A673 (cell line): ENCODE data around the gene DNAJB13. TPM values are rescaled to one million over a fixed set of nuclear protein-coding genes. Genes with fewer than 3 reads are reported as not detected.

Experiments
- Bru-seq: library from RNA; stranded (reverse); fragments of 400-500 nt; gene quantifications from one replicate; lab custom pipeline; 2021; lab: Mats Ljungman, UMichigan
- BruChase-seq, 2 experiments: library from RNA; stranded (reverse); fragments of 400-500 nt; gene quantifications; one replicate each; lab custom pipeline; 2021; lab: Mats Ljungman, UMichigan
- BruUV-seq: library from RNA; stranded (reverse); fragments of 400-500 nt; replicated peaks from 2 replicates; lab custom pipeline; 2021; lab: Mats Ljungman, UMichigan
- CTCF ChIA-PET: fragments of 300-600 bp; sonication (Branson Sonifier 250); formaldehyde crosslinking; loops from one replicate; lab custom pipeline; 2022; ENCODE audit warnings: antibody characterized with exemption; lab: Charles Lee
- POLR2A ChIA-PET: fragments of 300-600 bp; sonication (Branson Sonifier 250); formaldehyde crosslinking; loops from one replicate; lab custom pipeline; 2022; ENCODE audit warnings: antibody characterized with exemption; ENCODE audit not compliant: low non-redundant PET; lab: Charles Lee
- DNase-seq: peaks from one replicate; pipeline ENCODE4 v3.0.0-alpha.2; 2015; ENCODE audit warnings: low spot score
- H3K27ac ChIP-seq: fragments of 200-600 bp; sonication (generic); 2 replicates; pipeline ENCODE4 v1.5.1; 2016; ENCODE audit warnings: mixed run types, low read depth, mild to moderate bottlenecking, mixed read lengths, antibody characterized with exemption, low read length; ENCODE audit not compliant: poor library complexity, severe bottlenecking
- H3K27me3 ChIP-seq: fragments of 200-600 bp; sonication (generic); replicated peaks from 2 replicates; pipeline ENCODE4 v1.6.1; 2017; ENCODE audit warnings: mixed run types, low read depth, mild to moderate bottlenecking, mixed read lengths, antibody characterized with exemption, low read length; ENCODE audit not compliant: insufficient read depth, poor library complexity
- H3K36me3 ChIP-seq: fragments of 200-600 bp; sonication (generic); 2 replicates; pipeline ENCODE4 v1.6.1; 2016; ENCODE audit warnings: mixed run types, mild to moderate bottlenecking, mixed read lengths, antibody characterized with exemption, low read length; ENCODE audit not compliant: insufficient read depth, poor library complexity, severe bottlenecking
- H3K4me1 ChIP-seq: fragments of 200-600 bp; sonication (generic); 2 replicates; pipeline ENCODE4 v1.6.1; 2017; ENCODE audit warnings: mixed run types, mild to moderate bottlenecking, mixed read lengths, antibody characterized with exemption, low read length; ENCODE audit not compliant: insufficient read depth, poor library complexity, severe bottlenecking
- H3K4me3 ChIP-seq: fragments of 200-600 bp; sonication (generic); 2 replicates; pipeline ENCODE4 v1.5.1; 2016; ENCODE audit warnings: low read depth, mixed run types, mild to moderate bottlenecking, mixed read lengths, low read length; ENCODE audit not compliant: poor library complexity, severe bottlenecking
- H3K9me3 ChIP-seq: fragments of 200-600 bp; sonication (generic); 2 replicates; pipeline ENCODE4 v1.6.1; 2016; ENCODE audit warnings: mixed run types, low read depth, mild to moderate bottlenecking, mixed read lengths, antibody characterized with exemption, low read length; ENCODE audit not compliant: poor library complexity, severe bottlenecking
- CTCF ChIP-seq: fragments of 300-800, 200-600 bp; sonication (generic); conservative IDR thresholded peaks from 2 replicates; pipeline ENCODE4 v1.5.1; 2017; ENCODE audit warnings: low read depth, mild to moderate bottlenecking, antibody characterized with exemption, low read length, moderate library complexity, mixed read lengths
- EZH2 ChIP-seq: fragments of 200-600 bp; sonication (generic); IDR thresholded peaks from 2 replicates; pipeline ENCODE4 v1.6.1; 2017; ENCODE audit warnings: borderline replicate concordance, low read depth, mild to moderate bottlenecking, mixed read lengths, antibody characterized with exemption, low read length; ENCODE audit not compliant: poor library complexity, severe bottlenecking
- intact Hi-C: fragments of 100-400 bp; cut with micrococcal nuclease; formaldehyde crosslinking; loops from one replicate; pipeline ENCODE4 v1.10.0; 2022; ENCODE audit not compliant: unreplicated experiment
- long read RNA-seq: library from polyadenylated mRNA; stranded (forward); transcript quantifications from one replicate; pipeline ENCODE4 v2.0.0, GENCODE V29; 2022
- total RNA-seq: library from RNA; stranded (reverse); gene quantifications from 2 replicates; pipeline ENCODE4 v1.2.3, GENCODE V29; 2021

DNAJB13 gene
- total RNA-seq = 0.41 TPM in 1 of 2 replicates, not detected in the other
- Bru-seq, nascent RNA = percentile 20 among the genes with signal in this experiment
- BruChase-seq, experiment 1, labeled RNA remaining after a 2-hour chase = percentile 26 among the genes with signal in this experiment
- percentile 26 among the genes with signal in this experiment for BruChase-seq, experiment 2, labeled RNA remaining after a 6-hour chase
- long read RNA-seq = 0 reads

- CTCF ChIA-PET = no interaction called here
- BruUV-seq = no TSS peak
- POLR2A ChIA-PET = no interaction called here
- intact Hi-C loops = no loop called here
- TF ChIP-seq CTCF (no peak), EZH2 (no peak)
- no peak within 1 kb of the TSS for H3K4me3 ChIP-seq
- no peaks in the 10 kb centered on the region for H3K36me3 ChIP-seq
- no peaks in the 10 kb centered on the region for H3K9me3 ChIP-seq
- no peaks in the 10 kb centered on the region for H3K4me1 ChIP-seq
- no peaks in the 10 kb centered on the region for H3K27me3 ChIP-seq
- H3K27ac ChIP-seq = no peak within 1 kb of the TSS
- DNase-seq = peak; percentile 68
Observed at GRCh38 chr11:73950869-73951710, at the start of gene DNAJB13. Gene DNAJB13 (plus strand): TSS chr11:73951026. CDS start chr11:73951070, 44 bp downstream.

- ChIA-PET POLR2A (no interaction called here), CTCF (no interaction called here)
- intact Hi-C loops = no loop called here
- Histone ChIP-seq H3K27ac (no peak overlapping the region), H3K4me3 (no peak overlapping the region), H3K36me3 (peaks cover 12% of the 10 kb centered on the region), H3K27me3 (no peaks in the 10 kb centered on the region), H3K9me3 (no peaks in the 10 kb centered on the region), H3K4me1 (no peaks in the 10 kb centered on the region)
- DNase-seq = no peak
- BruUV-seq = no TSS peak
- TF ChIP-seq EZH2 (no peak), CTCF (no peak)
Observed at GRCh38 chr11:73902303-73902702, 48.5 kb upstream of the DNAJB13 start.

- intact Hi-C loops = no loop called here
- ChIA-PET CTCF (no interaction called here), POLR2A (no interaction called here)
- Histone ChIP-seq H3K36me3 (peaks cover 2% of the 10 kb centered on the region), H3K9me3 (no peaks in the 10 kb centered on the region), H3K4me3 (no peak overlapping the region), H3K27ac (no peak overlapping the region), H3K27me3 (no peaks in the 10 kb centered on the region), H3K4me1 (no peaks in the 10 kb centered on the region)
- TF ChIP-seq EZH2 = no peak
- TF ChIP-seq CTCF = no peak
- no peak for DNase-seq
- no TSS peak for BruUV-seq
Observed at GRCh38 chr11:73907191-73907590, 43.6 kb upstream of the DNAJB13 start.
